ENCODE results near the gene STPG3. TPM values are rescaled to one million over a fixed set of nuclear protein-coding genes. Genes with fewer than 3 reads are reported as not detected.

STPG3 gene
- total and polyA plus RNA-seq, 9 of the 15 experiments (the other 6 are each of a cell fraction or from before 2014, with no cell fraction given) = not detected

DNA sequence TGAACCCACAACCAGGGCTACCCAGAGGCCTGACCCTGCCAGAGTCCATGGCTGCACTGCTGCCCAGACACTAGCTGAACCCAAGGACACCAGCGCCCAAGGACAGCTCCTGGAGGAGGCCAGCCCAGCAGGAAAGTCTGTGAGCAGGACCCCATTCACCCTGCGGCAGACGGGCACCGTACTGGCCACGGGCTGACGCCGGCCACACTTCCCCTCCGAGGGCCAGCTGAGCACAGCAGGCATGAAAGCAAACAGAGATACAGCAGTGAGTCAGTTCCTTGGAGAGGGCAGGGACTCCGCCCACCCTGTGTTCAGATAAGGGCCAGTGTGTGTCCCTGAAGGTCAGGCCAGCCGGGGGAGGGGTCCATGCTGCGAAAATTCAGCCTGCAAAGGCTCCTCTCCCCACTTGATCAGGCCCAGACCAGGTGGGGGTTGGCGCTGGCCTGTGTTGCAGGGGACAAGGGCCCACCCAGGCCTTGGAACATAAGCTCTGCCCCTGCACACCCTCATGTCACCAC, 32.3 kb upstream of the STPG3 start (continued):
- TF ChIP-seq ZNF77 (CRISPR knock-in tag; IDR thresholded peaks at IDR 0.05) = no peak
- TF ChIP-seq, protein P1, sequence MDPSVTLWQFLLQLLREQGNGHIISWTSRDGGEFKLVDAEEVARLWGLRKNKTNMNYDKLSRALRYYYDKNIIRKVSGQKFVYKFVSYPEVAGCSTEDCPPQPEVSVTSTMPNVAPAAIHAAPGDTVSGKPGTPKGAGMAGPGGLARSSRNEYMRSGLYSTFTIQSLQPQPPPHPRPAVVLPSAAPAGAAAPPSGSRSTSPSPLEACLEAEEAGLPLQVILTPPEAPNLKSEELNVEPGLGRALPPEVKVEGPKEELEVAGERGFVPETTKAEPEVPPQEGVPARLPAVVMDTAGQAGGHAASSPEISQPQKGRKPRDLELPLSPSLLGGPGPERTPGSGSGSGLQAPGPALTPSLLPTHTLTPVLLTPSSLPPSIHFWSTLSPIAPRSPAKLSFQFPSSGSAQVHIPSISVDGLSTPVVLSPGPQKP (CRISPR knock-in tag; IDR thresholded peaks at IDR 0.05) = no peak
- TF ChIP-seq ZNF263 (CRISPR knock-in tag; IDR thresholded peaks at IDR 0.05; ENCODE audit: borderline replicate concordance) = peak; percentile 17; the same call in 1 of the 2 replicates
- TF ChIP-seq RUNX1 (IDR thresholded peaks at IDR 0.05; ENCODE audit: low read depth) = no peak
- TF ChIP-seq, protein P2, sequence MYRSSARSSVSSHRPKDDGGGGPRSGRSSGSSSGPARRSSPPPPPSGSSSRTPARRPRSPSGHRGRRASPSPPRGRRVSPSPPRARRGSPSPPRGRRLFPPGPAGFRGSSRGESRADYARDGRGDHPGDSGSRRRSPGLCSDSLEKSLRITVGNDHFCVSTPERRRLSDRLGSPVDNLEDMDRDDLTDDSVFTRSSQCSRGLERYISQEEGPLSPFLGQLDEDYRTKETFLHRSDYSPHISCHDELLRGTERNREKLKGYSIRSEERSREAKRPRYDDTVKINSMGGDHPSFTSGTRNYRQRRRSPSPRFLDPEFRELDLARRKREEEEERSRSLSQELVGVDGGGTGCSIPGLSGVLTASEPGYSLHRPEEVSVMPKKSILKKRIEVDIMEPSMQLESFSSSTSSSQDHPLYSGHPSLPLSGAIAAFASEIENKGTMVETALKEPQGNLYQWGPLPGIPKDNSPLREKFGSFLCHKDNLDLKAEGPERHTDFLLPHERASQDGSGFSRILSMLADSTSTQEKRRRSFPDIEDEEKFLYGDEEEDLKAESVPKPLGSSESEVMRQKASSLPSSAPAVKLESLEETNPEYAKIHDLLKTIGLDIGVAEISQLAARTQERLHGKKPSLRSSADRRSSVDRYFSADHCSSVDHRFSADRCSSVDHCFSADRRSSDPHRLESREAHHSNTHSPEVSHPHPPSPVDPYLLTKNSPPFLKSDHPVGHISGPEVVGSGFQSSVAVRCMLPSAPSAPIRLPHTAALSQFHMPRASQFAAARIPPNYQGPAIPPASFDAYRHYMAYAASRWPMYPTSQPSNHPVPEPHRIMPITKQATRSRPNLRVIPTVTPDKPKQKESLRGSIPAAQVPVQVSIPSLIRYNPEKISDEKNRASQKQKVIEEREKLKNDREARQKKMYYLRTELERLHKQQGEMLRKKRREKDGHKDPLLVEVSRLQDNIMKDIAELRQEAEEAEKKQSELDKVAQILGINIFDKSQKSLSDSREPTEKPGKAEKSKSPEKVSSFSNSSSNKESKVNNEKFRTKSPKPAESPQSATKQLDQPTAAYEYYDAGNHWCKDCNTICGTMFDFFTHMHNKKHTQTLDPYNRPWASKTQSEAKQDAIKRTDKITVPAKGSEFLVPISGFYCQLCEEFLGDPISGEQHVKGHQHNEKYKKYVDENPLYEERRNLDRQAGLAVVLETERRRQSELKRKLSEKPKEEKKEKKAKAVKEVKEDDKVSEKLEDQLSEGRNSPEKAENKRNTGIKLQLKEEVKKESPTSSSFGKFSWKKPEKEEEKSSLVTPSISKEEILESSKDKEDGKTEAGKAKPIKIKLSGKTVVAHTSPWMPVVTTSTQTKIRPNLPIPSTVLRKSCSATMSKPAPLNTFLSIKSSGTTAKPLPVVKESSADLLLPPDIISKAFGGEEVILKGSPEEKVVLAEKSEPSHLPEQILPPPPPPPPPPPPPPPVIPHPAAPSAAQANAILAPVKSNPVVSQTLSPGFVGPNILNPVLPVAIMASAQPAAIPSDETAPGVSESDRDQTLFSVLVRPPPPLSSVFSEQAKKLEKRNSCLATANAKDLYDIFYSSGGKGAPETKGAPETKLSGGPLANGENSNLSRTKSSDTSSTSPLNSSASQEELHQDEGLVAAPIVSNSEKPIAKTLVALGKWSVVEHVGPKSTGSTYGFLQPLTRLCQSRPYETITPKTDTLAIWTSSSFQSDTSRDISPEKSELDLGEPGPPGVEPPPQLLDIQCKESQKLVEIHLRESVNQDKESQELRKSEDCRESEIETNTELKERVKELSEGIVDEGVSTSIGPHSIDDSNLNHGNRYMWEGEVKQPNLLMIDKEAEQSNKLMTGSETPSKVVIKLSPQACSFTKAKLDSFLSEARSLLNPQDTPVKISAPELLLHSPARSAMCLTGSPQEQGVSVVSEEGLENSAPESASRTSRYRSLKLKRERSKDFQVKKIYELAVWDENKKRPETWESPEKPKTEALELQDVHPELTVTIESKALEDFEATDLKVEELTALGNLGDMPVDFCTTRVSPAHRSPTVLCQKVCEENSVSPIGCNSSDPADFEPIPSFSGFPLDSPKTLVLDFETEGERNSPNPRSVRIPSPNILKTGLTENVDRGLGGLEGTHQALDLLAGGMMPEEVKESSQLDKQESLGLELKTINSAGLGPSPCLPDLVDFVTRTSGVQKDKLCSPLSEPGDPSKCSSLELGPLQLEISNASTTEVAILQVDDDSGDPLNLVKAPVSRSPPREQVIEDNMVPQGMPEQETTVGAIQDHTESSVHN (IDR thresholded peaks at IDR 0.05; ENCODE audit: borderline replicate concordance in 1 of 2, low read depth in 1 of 2) = no peak
- TF ChIP-seq, protein P3, sequence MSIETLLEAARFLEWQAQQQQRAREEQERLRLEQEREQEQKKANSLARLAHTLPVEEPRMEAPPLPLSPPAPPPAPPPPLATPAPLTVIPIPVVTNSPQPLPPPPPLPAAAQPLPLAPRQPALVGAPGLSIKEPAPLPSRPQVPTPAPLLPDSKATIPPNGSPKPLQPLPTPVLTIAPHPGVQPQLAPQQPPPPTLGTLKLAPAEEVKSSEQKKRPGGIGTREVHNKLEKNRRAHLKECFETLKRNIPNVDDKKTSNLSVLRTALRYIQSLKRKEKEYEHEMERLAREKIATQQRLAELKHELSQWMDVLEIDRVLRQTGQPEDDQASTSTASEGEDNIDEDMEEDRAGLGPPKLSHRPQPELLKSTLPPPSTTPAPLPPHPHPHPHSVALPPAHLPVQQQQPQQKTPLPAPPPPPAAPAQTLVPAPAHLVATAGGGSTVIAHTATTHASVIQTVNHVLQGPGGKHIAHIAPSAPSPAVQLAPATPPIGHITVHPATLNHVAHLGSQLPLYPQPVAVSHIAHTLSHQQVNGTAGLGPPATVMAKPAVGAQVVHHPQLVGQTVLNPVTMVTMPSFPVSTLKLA (conservative IDR thresholded peaks at IDR 0.05) = peak; percentile 54 to 81
- TF ChIP-seq HMGN3 (IDR thresholded peaks at IDR 0.05; ENCODE audit: borderline replicate concordance, extremely low read depth, insufficient read length, low read depth, low read length) = peak; percentile 92
- TF ChIP-seq HIVEP1 (CRISPR knock-in tag; IDR thresholded peaks at IDR 0.05) = 0 out of 2 replicates have a peak, but pooled peaks have one; percentile 73
- TF ChIP-seq GTF2A2 (tag; IDR thresholded peaks at IDR 0.05) = no peak
- TF ChIP-seq TOE1 (IDR thresholded peaks at IDR 0.05; ENCODE audit: borderline replicate concordance) = 0 out of 2 replicates have a peak, but pooled peaks have one; percentile 44
- peak; percentile 81; the same call in 1 of the 2 replicates for TF ChIP-seq TOE1 (CRISPR knock-in tag; IDR thresholded peaks at IDR 0.05; ENCODE audit: borderline replicate concordance, low read depth)
- TF ChIP-seq, protein P4, sequence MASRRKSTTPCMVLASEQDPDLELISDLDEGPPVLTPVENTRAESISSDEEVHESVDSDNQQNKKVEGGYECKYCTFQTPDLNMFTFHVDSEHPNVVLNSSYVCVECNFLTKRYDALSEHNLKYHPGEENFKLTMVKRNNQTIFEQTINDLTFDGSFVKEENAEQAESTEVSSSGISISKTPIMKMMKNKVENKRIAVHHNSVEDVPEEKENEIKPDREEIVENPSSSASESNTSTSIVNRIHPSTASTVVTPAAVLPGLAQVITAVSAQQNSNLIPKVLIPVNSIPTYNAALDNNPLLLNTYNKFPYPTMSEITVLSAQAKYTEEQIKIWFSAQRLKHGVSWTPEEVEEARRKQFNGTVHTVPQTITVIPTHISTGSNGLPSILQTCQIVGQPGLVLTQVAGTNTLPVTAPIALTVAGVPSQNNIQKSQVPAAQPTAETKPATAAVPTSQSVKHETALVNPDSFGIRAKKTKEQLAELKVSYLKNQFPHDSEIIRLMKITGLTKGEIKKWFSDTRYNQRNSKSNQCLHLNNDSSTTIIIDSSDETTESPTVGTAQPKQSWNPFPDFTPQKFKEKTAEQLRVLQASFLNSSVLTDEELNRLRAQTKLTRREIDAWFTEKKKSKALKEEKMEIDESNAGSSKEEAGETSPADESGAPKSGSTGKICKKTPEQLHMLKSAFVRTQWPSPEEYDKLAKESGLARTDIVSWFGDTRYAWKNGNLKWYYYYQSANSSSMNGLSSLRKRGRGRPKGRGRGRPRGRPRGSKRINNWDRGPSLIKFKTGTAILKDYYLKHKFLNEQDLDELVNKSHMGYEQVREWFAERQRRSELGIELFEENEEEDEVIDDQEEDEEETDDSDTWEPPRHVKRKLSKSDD (conservative IDR thresholded peaks at IDR 0.05; ENCODE audit: low read length) = no peak
- TF ChIP-seq ZBTB17 (CRISPR knock-in tag; IDR thresholded peaks at IDR 0.05) = 0 out of 2 replicates have a peak, but pooled peaks have one; percentile 65
- no peak for TF ChIP-seq MIER1 (IDR thresholded peaks at IDR 0.05; ENCODE audit: low read depth)
